ENCODE data around the gene DERA.
A peak's percentile ranks its signal among the peaks of the same experiment; 100 is the strongest.

The DERA gene

GRCh38 chr12:15896867-15897266 lies 14.3 kb upstream of the DERA start:
- H3K36me3 ChIP-seq (ENCODE audit: insufficient read depth, low read length): peaks cover 82% of the 10 kb centered on the region
- H3K4me2 ChIP-seq (ENCODE audit: low read length): no peak overlapping the region
- H3K9ac ChIP-seq (ENCODE audit: low read length): no peak overlapping the region
- no peaks in the 10 kb centered on the region for H3K4me1 ChIP-seq (ENCODE audit: insufficient read depth, low read length, severe bottlenecking)
- H3K4me3 ChIP-seq (ENCODE audit: low read depth, low read length, poor library complexity, severe bottlenecking): no peak overlapping the region
- H3K27me3 ChIP-seq (ENCODE audit: insufficient read depth, low read length): no peaks in the 10 kb centered on the region
- no peak overlapping the region for H2AFZ ChIP-seq (ENCODE audit: low read length)
- TF ChIP-seq CTCF (IDR thresholded peaks at IDR 0.05; ENCODE audit: low read length) (no peak), EZH2 (IDR thresholded peaks at IDR 0.05; ENCODE audit: borderline replicate concordance, low read length) (no peak)
- H3K9me3 ChIP-seq (ENCODE audit: low read length): no peaks in the 10 kb centered on the region
- no peaks in the 10 kb centered on the region for H3F3A ChIP-seq (ENCODE audit: insufficient read depth, low read length)
- no peaks in the 10 kb centered on the region for H3K79me2 ChIP-seq (ENCODE audit: insufficient read depth, low read length)
- no peaks in the 10 kb centered on the region for H4K20me1 ChIP-seq (ENCODE audit: insufficient read depth, low read length)
- H3K27ac ChIP-seq (ENCODE audit: low read depth, low read length, poor library complexity, severe bottlenecking): no peak overlapping the region
- no peaks in the 10 kb centered on the region for H3K9me2 ChIP-seq (ENCODE audit: low read depth, low read length)

GRCh38 chr12:15897433-15897832 lies 13.7 kb upstream of the DERA start:
- Histone ChIP-seq H2AFZ (ENCODE audit: low read length) (no peak overlapping the region), H3K9me3 (ENCODE audit: low read length) (no peaks in the 10 kb centered on the region), H4K20me1 (ENCODE audit: insufficient read depth, low read length) (no peaks in the 10 kb centered on the region), H3K4me3 (ENCODE audit: low read depth, low read length, poor library complexity, severe bottlenecking) (no peak overlapping the region), H3K79me2 (ENCODE audit: insufficient read depth, low read length) (no peaks in the 10 kb centered on the region), H3K27me3 (ENCODE audit: insufficient read depth, low read length) (no peaks in the 10 kb centered on the region), H3K36me3 (ENCODE audit: insufficient read depth, low read length) (peaks cover 85% of the 10 kb centered on the region), H3F3A (ENCODE audit: insufficient read depth, low read length) (no peaks in the 10 kb centered on the region), H3K9ac (ENCODE audit: low read length) (no peak overlapping the region), H3K4me2 (ENCODE audit: low read length) (no peak overlapping the region), H3K9me2 (ENCODE audit: low read depth, low read length) (no peaks in the 10 kb centered on the region), H3K27ac (ENCODE audit: low read depth, low read length, poor library complexity, severe bottlenecking) (no peak overlapping the region), H3K4me1 (ENCODE audit: insufficient read depth, low read length, severe bottlenecking) (no peaks in the 10 kb centered on the region)
- TF ChIP-seq EZH2 (IDR thresholded peaks at IDR 0.05; ENCODE audit: borderline replicate concordance, low read length) (no peak), CTCF (IDR thresholded peaks at IDR 0.05; ENCODE audit: low read length) (no peak)

GRCh38 chr12:15899282-15899870 lies 11.8 kb upstream of the DERA start:
- Histone ChIP-seq H3K4me2 (ENCODE audit: low read length) (no peak overlapping the region), H3F3A (ENCODE audit: insufficient read depth, low read length) (no peaks in the 10 kb centered on the region), H3K27ac (ENCODE audit: low read depth, low read length, poor library complexity, severe bottlenecking) (no peak overlapping the region), H3K36me3 (ENCODE audit: insufficient read depth, low read length) (peaks cover 90% of the 10 kb centered on the region), H3K9me3 (ENCODE audit: low read length) (no peaks in the 10 kb centered on the region), H3K4me1 (ENCODE audit: insufficient read depth, low read length, severe bottlenecking) (no peaks in the 10 kb centered on the region), H3K4me3 (ENCODE audit: low read depth, low read length, poor library complexity, severe bottlenecking) (no peak overlapping the region), H2AFZ (ENCODE audit: low read length) (no peak overlapping the region), H3K27me3 (ENCODE audit: insufficient read depth, low read length) (no peaks in the 10 kb centered on the region), H3K9ac (ENCODE audit: low read length) (no peak overlapping the region), H4K20me1 (ENCODE audit: insufficient read depth, low read length) (no peaks in the 10 kb centered on the region), H3K79me2 (ENCODE audit: insufficient read depth, low read length) (no peaks in the 10 kb centered on the region), H3K9me2 (ENCODE audit: low read depth, low read length) (no peaks in the 10 kb centered on the region)
- TF ChIP-seq EZH2 (IDR thresholded peaks at IDR 0.05; ENCODE audit: borderline replicate concordance, low read length): no peak
- peak; percentile 77 for TF ChIP-seq CTCF (IDR thresholded peaks at IDR 0.05; ENCODE audit: low read length)

All from OCI-LY1 (cell line).